ENCODE results near the gene TMEM256. TPM values are rescaled to one million over a fixed set of nuclear protein-coding genes. Genes with fewer than 3 reads are reported as not detected.
A peak's percentile ranks its signal among the peaks of the same experiment; 100 is the strongest.

TMEM256 gene
- total RNA-seq, 1 donor: 141 TPM

GRCh38 chr17:7408863-7409262 lies 5.0 kb upstream of the TMEM256 start:
- no peak for DNase-seq (ENCODE audit: low read depth in 2 of 3, low spot score in 2 of 3)

GRCh38 chr17:7408252-7408727 lies 4.4 kb upstream of the TMEM256 start:
- peak in 1 of 3 donors; percentile 6 for DNase-seq (ENCODE audit: low read depth in 2 of 3, low spot score in 2 of 3)

GRCh38 chr17:7407485-7408251 lies 3.8 kb upstream of the TMEM256 start, which contains the start of gene NLGN2:
TSS of gene NLGN2 (plus strand) at chr17:7407845. CDS start at chr17:7408256, 411 bp downstream.
- DNase-seq (ENCODE audit: low read depth in 2 of 3, low spot score in 2 of 3): no peak

GRCh38 chr17:7407082-7407481 lies 3.2 kb upstream of the TMEM256 start:
- DNase-seq (ENCODE audit: low read depth in 2 of 3, low spot score in 2 of 3): no peak

GRCh38 chr17:7406235-7406825 lies 2.4 kb upstream of the TMEM256 start:
- no peak for DNase-seq (ENCODE audit: low read depth in 2 of 3, low spot score in 2 of 3)

GRCh38 chr17:7405350-7406234 lies 1.7 kb upstream of the TMEM256 start:
- DNase-seq (ENCODE audit: low read depth in 2 of 3, low spot score in 2 of 3): no peak

GRCh38 chr17:7404737-7405349 lies 946 bp upstream of the TMEM256 start:
- no peak for DNase-seq (ENCODE audit: low read depth in 2 of 3, low spot score in 2 of 3)

- no peak for DNase-seq (ENCODE audit: low read depth in 2 of 3, low spot score in 2 of 3)
Observed at GRCh38 chr17:7403727-7403976, 245 bp downstream of the TMEM256 start.

- peak in 1 of 3 donors; percentile 35 for DNase-seq (ENCODE audit: low read depth in 2 of 3, low spot score in 2 of 3)
Observed at GRCh38 chr17:7403043-7403726, 712 bp downstream of the TMEM256 start.

- DNase-seq (ENCODE audit: low read depth in 2 of 3, low spot score in 2 of 3): no peak
Observed at GRCh38 chr17:7398612-7399011, 5.3 kb downstream of the TMEM256 start.

- DNase-seq (ENCODE audit: low read depth in 2 of 3, low spot score in 2 of 3): no peak
Observed at GRCh38 chr17:7396147-7396546, 7.8 kb downstream of the TMEM256 start.

GRCh38 chr17:7394452-7395191 lies 9.3 kb downstream of the TMEM256 start, which contains the start of gene PLSCR3:
TSS of gene PLSCR3 (minus strand) at chr17:7394525. CDS start at chr17:7394110, 415 bp downstream.
- peak; percentile 60 to 78 (median 76) for DNase-seq (ENCODE audit: low read depth in 2 of 3, low spot score in 2 of 3)

GRCh38 chr17:7393613-7394451 lies 10.1 kb downstream of the TMEM256 start:
- DNase-seq (ENCODE audit: low read depth in 2 of 3, low spot score in 2 of 3): peak in 2 of 3 donors; percentile 58 to 64

GRCh38 chr17:7392696-7393612 lies 10.9 kb downstream of the TMEM256 start:
- DNase-seq (ENCODE audit: low read depth in 2 of 3, low spot score in 2 of 3): no peak

- DNase-seq (ENCODE audit: low read depth in 2 of 3, low spot score in 2 of 3): no peak
Observed at GRCh38 chr17:7391307-7391706, 12.6 kb downstream of the TMEM256 start.

- DNase-seq (ENCODE audit: low read depth in 2 of 3, low spot score in 2 of 3): no peak
Observed at GRCh38 chr17:7389924-7390910, 13.7 kb downstream of the TMEM256 start.
